IMR-90 (cell line): ENCODE results near the gene STRN. TPM values are rescaled to one million over a fixed set of nuclear protein-coding genes. Genes with fewer than 3 reads are reported as not detected.

Experiments
- ATAC-seq: fragments of 200-7000 bp; cut with Tn5 transposase; 2 replicates; pipeline ENCODE4 v1.9.1; 2020; ENCODE audit warnings: low read depth, mild to moderate bottlenecking, moderate library complexity
- BruUV-seq: library from RNA; stranded (reverse); fragments of 400-500 nt; replicated peaks from 2 replicates; lab custom pipeline; 2021; lab: Mats Ljungman, UMichigan
- CTCF ChIA-PET: fragments of 300-600 bp; formaldehyde crosslinking; extraction: SDS; loops from one replicate; lab custom pipeline; 2021; ENCODE audit warnings: antibody characterized with exemption; lab: Yijun Ruan, JAX
- POLR2A ChIA-PET: fragments of 300-600 bp; sonication (Branson Sonifier 250); formaldehyde crosslinking; loops from one replicate; lab custom pipeline; 2022; ENCODE audit warnings: antibody characterized with exemption; ENCODE audit not compliant: unreplicated experiment; lab: Charles Lee
- DNase-seq: peaks from one replicate; pipeline ENCODE4 v3.0.0; 2013
- H2AFZ ChIP-seq: replicated peaks from 2 replicates; pipeline ENCODE3; 2013; ENCODE audit warnings: low read length, mild to moderate bottlenecking; ENCODE audit not compliant: poor library complexity
- H2AK5ac ChIP-seq: 2 replicates; pipeline ENCODE4 v1.6.1; 2013; ENCODE audit warnings: low read depth, low read length, inconsistent platforms
- H2AK9ac ChIP-seq: replicated peaks from 2 replicates; pipeline ENCODE3; 2013; ENCODE audit warnings: mild to moderate bottlenecking, low read depth, low read length, moderate library complexity; ENCODE audit not compliant: poor library complexity
- H2BK120ac ChIP-seq: 2 replicates; pipeline ENCODE4 v1.6.1; 2013; ENCODE audit warnings: low read depth, low read length, inconsistent platforms
- H2BK15ac ChIP-seq: 3 replicates; pipeline ENCODE4 v1.6.1; 2013; ENCODE audit warnings: low read depth, low read length, inconsistent platforms
- H2BK20ac ChIP-seq: 2 replicates; pipeline ENCODE4 v1.6.1; 2013; ENCODE audit warnings: low read depth, mild to moderate bottlenecking, inconsistent platforms, low read length, moderate library complexity
- H2BK5ac ChIP-seq: 2 replicates; pipeline ENCODE4 v1.6.1; 2013; ENCODE audit warnings: mild to moderate bottlenecking, low read depth, low read length, inconsistent platforms; ENCODE audit not compliant: poor library complexity, severe bottlenecking
- H3K14ac ChIP-seq: replicated peaks from 2 replicates; pipeline ENCODE4 v1.6.1; 2013; ENCODE audit warnings: low read depth, low read length, inconsistent platforms
- H3K18ac ChIP-seq: 2 replicates; pipeline ENCODE4 v1.6.1; 2013; ENCODE audit warnings: low read depth, low read length, control low read depth
- H3K23ac ChIP-seq: 2 replicates; pipeline ENCODE4 v1.6.1; 2013; ENCODE audit warnings: low read depth, low read length, inconsistent platforms
- H3K27ac ChIP-seq: 2 replicates; pipeline ENCODE4 v1.5.1; 2013; ENCODE audit warnings: mild to moderate bottlenecking, control low read depth, low read length; ENCODE audit not compliant: insufficient read depth
- H3K27me3 ChIP-seq: 2 replicates; pipeline ENCODE4 v1.6.1; 2013; ENCODE audit warnings: low read length; ENCODE audit not compliant: control insufficient read depth, insufficient read depth
- H3K36me3 ChIP-seq: 2 replicates; pipeline ENCODE4 v1.6.1; 2013; ENCODE audit warnings: low read length, mixed read lengths; ENCODE audit not compliant: control insufficient read depth, insufficient read depth
- H3K4ac ChIP-seq: 2 replicates; pipeline ENCODE4 v1.6.1; 2013; ENCODE audit warnings: low read depth, low read length, inconsistent platforms
- H3K4me1 ChIP-seq: 2 replicates; pipeline ENCODE4 v1.6.1; 2013; ENCODE audit warnings: low read length, mixed read lengths; ENCODE audit not compliant: control insufficient read depth, insufficient read depth
- H3K4me2 ChIP-seq: 2 replicates; pipeline ENCODE4 v1.6.1; 2013; ENCODE audit warnings: low read depth, mild to moderate bottlenecking, control low read depth, low read length, moderate library complexity
- H3K4me3 ChIP-seq: 2 replicates; pipeline ENCODE4 v1.5.1; 2013; ENCODE audit warnings: low read depth, mild to moderate bottlenecking, control low read depth, low read length, moderate library complexity; ENCODE audit not compliant: insufficient read depth
- H3K56ac ChIP-seq: 2 replicates; pipeline ENCODE4 v1.6.1; 2013; ENCODE audit warnings: low read length, inconsistent platforms; ENCODE audit not compliant: insufficient read depth; ENCODE audit errors: extremely low read depth
- H3K79me1 ChIP-seq, 2 experiments: 2 replicates each; pipeline ENCODE4 v1.6.1; 2013; ENCODE audit warnings: low read length in 2 of 2, inconsistent platforms in 1 of 2, low read depth in 1 of 2
- H3K9ac ChIP-seq: 2 replicates; pipeline ENCODE4 v1.6.1; 2013; ENCODE audit warnings: low read depth, low read length, control low read depth
- H3K9me1 ChIP-seq: 2 replicates; pipeline ENCODE4 v1.6.1; 2013; ENCODE audit warnings: low read length, inconsistent platforms; ENCODE audit not compliant: insufficient read depth
- H3K9me3 ChIP-seq: 2 replicates; pipeline ENCODE4 v1.6.1; 2013; ENCODE audit warnings: low read length; ENCODE audit not compliant: control insufficient read depth, insufficient read depth
- H4K20me1 ChIP-seq: 2 replicates; pipeline ENCODE4 v1.6.1; 2013; ENCODE audit warnings: low read length, inconsistent platforms; ENCODE audit not compliant: insufficient read depth
- H4K5ac ChIP-seq: 2 replicates; pipeline ENCODE4 v1.6.1; 2013; ENCODE audit warnings: mild to moderate bottlenecking, low read depth, low read length, control low read depth
- H4K8ac ChIP-seq, 2 experiments: 2 replicates each; pipeline ENCODE4 v1.6.1; 2013; ENCODE audit warnings: low read depth in 2 of 2, low read length in 2 of 2, control low read depth in 1 of 2, inconsistent platforms in 1 of 2
- H4K91ac ChIP-seq: 2 replicates; pipeline ENCODE4 v1.6.1; 2013; ENCODE audit warnings: low read depth, low read length, inconsistent platforms; ENCODE audit not compliant: insufficient read depth
- BHLHE40 ChIP-seq: fragments of 150-350 bp; IDR thresholded peaks from 2 replicates; pipeline ENCODE4 v1.6.1; 2016; ENCODE audit warnings: mild to moderate bottlenecking, low read depth, low read length
- CEBPB ChIP-seq: IDR thresholded peaks from 2 replicates; pipeline ENCODE4 v1.6.1; 2012; ENCODE audit warnings: low read depth, low read length, improper control_type of control experiment
- CHD1 ChIP-seq: IDR thresholded peaks from 2 replicates; pipeline ENCODE4 v1.6.1; 2012; ENCODE audit warnings: low read depth, low read length, improper control_type of control experiment
- ELK1 ChIP-seq: fragments of 150-350 bp; IDR thresholded peaks from 2 replicates; pipeline ENCODE4 v1.6.1; 2016; ENCODE audit warnings: low read depth, mild to moderate bottlenecking, low read length, moderate library complexity, borderline replicate concordance
- FOS ChIP-seq: fragments of 150-350 bp; IDR thresholded peaks from 2 replicates; pipeline ENCODE4 v1.6.1; 2016; ENCODE audit warnings: low read depth, low read length
- MAFK ChIP-seq: IDR thresholded peaks from 2 replicates; pipeline ENCODE4 v1.6.1; 2012; ENCODE audit warnings: low read depth, low read length, improper control_type of control experiment
- MAZ ChIP-seq: IDR thresholded peaks from 2 replicates; pipeline ENCODE4 v1.6.1; 2012; ENCODE audit warnings: low read depth, mild to moderate bottlenecking, low read length, improper control_type of control experiment, moderate library complexity, borderline replicate concordance
- MXI1 ChIP-seq: IDR thresholded peaks from 2 replicates; pipeline ENCODE4 v1.6.1; 2012; ENCODE audit warnings: low read depth, mild to moderate bottlenecking, low read length, moderate library complexity, borderline replicate concordance
- NFE2L2 ChIP-seq: fragments of 150-350 bp; IDR thresholded peaks from 2 replicates; pipeline ENCODE4 v1.6.1; 2016; ENCODE audit warnings: low read depth, mild to moderate bottlenecking, low read length
- POLR2A ChIP-seq: IDR thresholded peaks from 2 replicates; pipeline ENCODE4 v1.6.1; 2012; ENCODE audit warnings: mild to moderate bottlenecking, low read depth, low read length
- RAD21 ChIP-seq: IDR thresholded peaks from 2 replicates; pipeline ENCODE4 v1.6.1; 2012; ENCODE audit warnings: low read length, improper control_type of control experiment
- RCOR1 ChIP-seq: IDR thresholded peaks from 2 replicates; pipeline ENCODE4 v1.6.1; 2012; ENCODE audit warnings: mild to moderate bottlenecking, low read length, improper control_type of control experiment; ENCODE audit not compliant: insufficient replicate concordance
- RFX5 ChIP-seq: IDR thresholded peaks from 2 replicates; pipeline ENCODE4 v1.8.0; 2012; ENCODE audit warnings: low read depth, mild to moderate bottlenecking, low read length, moderate library complexity
- SMC3 ChIP-seq: fragments of 150-350 bp; IDR thresholded peaks from 2 replicates; pipeline ENCODE4 v1.6.1; 2016; ENCODE audit warnings: low read depth, mild to moderate bottlenecking, antibody characterized with exemption, low read length, moderate library complexity
- USF2 ChIP-seq: fragments of 150-350 bp; IDR thresholded peaks from 2 replicates; pipeline ENCODE4 v1.6.1; 2017; ENCODE audit warnings: mild to moderate bottlenecking, antibody characterized with exemption, low read length, low read depth
- WGBS, 2 experiments: methylation state at CpG; one replicate each; pipeline versions ENCODE4 v1.1.5 to v1.1.7; 2013; ENCODE audit warnings: missing lambda C conversion rate in 2 of 2; ENCODE audit not compliant: insufficient read length in 1 of 2; ENCODE audit errors: extremely low coverage in 2 of 2; 5-methylcytosine and 5-hydroxymethylcytosine counted together
- dilution Hi-C: fragments of 300-500 bp; cut with HindIII; formaldehyde crosslinking; loops from one replicate; pipeline ENCODE4 v1.14.3; 2018; ENCODE audit warnings: low sequenced_read_pairs; ENCODE audit not compliant: unreplicated experiment
- in situ Hi-C: fragments of 300-500 bp; cut with MboI; formaldehyde crosslinking; loops from 3 replicates; pipeline ENCODE4 v1.14.3; 2019; ENCODE audit warnings: low sequenced_read_pairs, inconsistent platforms, mixed read lengths
- intact Hi-C: fragments of 100-400 bp; cut with micrococcal nuclease; formaldehyde crosslinking; loops from 2 replicates; pipeline ENCODE4 v1.10.0; 2022
- polyA plus RNA-seq, 3 experiments: library from polyadenylated mRNA; depleted of rRNA; stranded (reverse); fragments of >200 nt; gene quantifications; 2 replicates each; pipeline ENCODE4 v1.2.3, GENCODE V29; 2012; ENCODE audit warnings: low replicate concordance in 1 of 3
- total RNA-seq: library from RNA; depleted of rRNA; stranded (reverse); fragments of >200 nt; gene quantifications from 2 replicates; pipeline ENCODE4 v1.2.3, GENCODE V29; 2012
- TF ChIP-seq, protein P1 (sequence below): conservative IDR thresholded peaks from 2 replicates; pipeline ENCODE4 v1.5.1; 2012; ENCODE audit warnings: mild to moderate bottlenecking, low read depth, low read length, improper control_type of control experiment

The STRN gene
- total and polyA plus RNA-seq, 2 of the 4 experiments (the other 2 are of a cell fraction): 5.1 to 23.3 TPM

DNA sequence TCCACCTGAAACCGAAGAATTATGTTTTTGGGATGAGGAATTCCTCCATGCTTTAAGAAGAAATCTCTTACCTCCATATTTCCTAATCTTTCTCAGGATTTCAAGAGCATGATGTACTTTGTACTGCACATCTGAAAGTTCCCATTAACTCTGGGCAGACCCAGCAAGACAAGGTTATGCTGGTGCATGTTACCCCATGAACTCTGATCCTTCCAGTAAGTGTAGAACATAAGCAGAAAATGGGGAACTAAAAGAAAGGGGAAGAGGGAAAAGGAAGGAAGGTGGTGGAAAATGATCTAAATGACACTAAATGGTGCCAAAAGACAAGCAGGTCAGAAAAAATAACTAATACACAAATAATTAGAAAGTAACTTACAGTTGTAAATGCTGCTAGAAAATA lies 50.7 kb downstream of the STRN start:
- Histone ChIP-seq H3K79me1 (peaks cover 6 to 26% of the 10 kb centered on the region in 2 experiments; a peak in 3 of 4 replicates), H3K14ac (no peak overlapping the region), H3K4me3 (no peak overlapping the region), H2AK9ac (no peak overlapping the region), H3K56ac (no peak overlapping the region), H4K20me1 (no peaks in the 10 kb centered on the region), H3K27me3 (no peaks in the 10 kb centered on the region), H2BK15ac (no peak overlapping the region), H3K23ac (no peak overlapping the region), H3K9me1 (0 out of 2 replicates have a peak, but pooled peaks cover 3% of the 10 kb centered on the region), H3K27ac (no peak overlapping the region), H2AFZ (no peak overlapping the region), H3K4me1 (no peaks in the 10 kb centered on the region; the same call in 1 of the 2 replicates), H3K4me2 (no peak overlapping the region), H3K9me3 (no peaks in the 10 kb centered on the region), H3K18ac (no peak overlapping the region), H4K5ac (no peak overlapping the region), H3K9ac (no peak overlapping the region), H2BK20ac (no peak overlapping the region), H3K36me3 (no peaks in the 10 kb centered on the region), H4K91ac (no peak overlapping the region), H2BK5ac (no peak overlapping the region), H4K8ac (no peak overlapping the region), H2BK120ac (no peak overlapping the region), H3K4ac (no peak overlapping the region), H2AK5ac (no peak overlapping the region)
- dilution Hi-C loops: no loop called here
- DNase-seq: no peak
- intact Hi-C loops: loop anchor here (5.0 kb wide), 1 partner anchor 133 kb away; no protein-coding TSS in a partner anchor
- in situ Hi-C loops: loop anchor here (10.0 kb wide), 1 partner anchor 131 kb away; no protein-coding TSS in a partner anchor
- no peak for ATAC-seq
- POLR2A ChIA-PET: interaction anchor here (0.7 kb wide), 1 partner anchor 655 kb away, joined by 5 read pairs; no protein-coding TSS in a partner anchor
- WGBS, 2 experiments: no CpG with 5 or more reads among the region's 1 CpG
- no TSS peak for BruUV-seq
- TF ChIP-seq NFE2L2 (no peak), BHLHE40 (no peak), POLR2A (no peak), USF2 (no peak), CHD1 (no peak), MXI1 (no peak), ELK1 (no peak), RCOR1 (no peak), MAZ (no peak), MAFK (no peak), RFX5 (no peak), SMC3 (no peak), RAD21 (no peak), CEBPB (no peak), FOS (no peak)
- TF ChIP-seq, protein P1, sequence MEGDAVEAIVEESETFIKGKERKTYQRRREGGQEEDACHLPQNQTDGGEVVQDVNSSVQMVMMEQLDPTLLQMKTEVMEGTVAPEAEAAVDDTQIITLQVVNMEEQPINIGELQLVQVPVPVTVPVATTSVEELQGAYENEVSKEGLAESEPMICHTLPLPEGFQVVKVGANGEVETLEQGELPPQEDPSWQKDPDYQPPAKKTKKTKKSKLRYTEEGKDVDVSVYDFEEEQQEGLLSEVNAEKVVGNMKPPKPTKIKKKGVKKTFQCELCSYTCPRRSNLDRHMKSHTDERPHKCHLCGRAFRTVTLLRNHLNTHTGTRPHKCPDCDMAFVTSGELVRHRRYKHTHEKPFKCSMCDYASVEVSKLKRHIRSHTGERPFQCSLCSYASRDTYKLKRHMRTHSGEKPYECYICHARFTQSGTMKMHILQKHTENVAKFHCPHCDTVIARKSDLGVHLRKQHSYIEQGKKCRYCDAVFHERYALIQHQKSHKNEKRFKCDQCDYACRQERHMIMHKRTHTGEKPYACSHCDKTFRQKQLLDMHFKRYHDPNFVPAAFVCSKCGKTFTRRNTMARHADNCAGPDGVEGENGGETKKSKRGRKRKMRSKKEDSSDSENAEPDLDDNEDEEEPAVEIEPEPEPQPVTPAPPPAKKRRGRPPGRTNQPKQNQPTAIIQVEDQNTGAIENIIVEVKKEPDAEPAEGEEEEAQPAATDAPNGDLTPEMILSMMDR: no peak
- CTCF ChIA-PET: no interaction called here
